ENCODE measurements around the gene SUSD3.

Gene SUSD3

GRCh38 chr9:93061791-93062763, 3.6 kb downstream of the SUSD3 start:
- Histone ChIP-seq H3K36me3 (ENCODE audit: control insufficient read depth, insufficient read depth, low read length) (no peaks in the 10 kb centered on the region), H3K4me3 (ENCODE audit: extremely low read depth, insufficient read depth, low read length, poor library complexity, severe bottlenecking) (no peak overlapping the region), H3K9me3 (ENCODE audit: control insufficient read depth, low read length) (no peaks in the 10 kb centered on the region), H3K27ac (ENCODE audit: low read depth, low read length, severe bottlenecking) (no peak overlapping the region), H3K4me1 (ENCODE audit: control insufficient read depth, insufficient read depth, low read length, poor library complexity, severe bottlenecking) (no peaks in the 10 kb centered on the region)
- WGBS, 2 experiments (ENCODE audit: insufficient coverage in 2 of 2), result 81 to 84% methylated on average over 12 to 16 of the region's 19 CpGs

- 85 to 88% methylated on average over 11 to 12 of the region's 12 CpGs for WGBS, 2 experiments (ENCODE audit: insufficient coverage in 2 of 2)
- Histone ChIP-seq H3K4me3 (ENCODE audit: extremely low read depth, insufficient read depth, low read length, poor library complexity, severe bottlenecking) (no peak overlapping the region), H3K36me3 (ENCODE audit: control insufficient read depth, insufficient read depth, low read length) (no peaks in the 10 kb centered on the region), H3K9me3 (ENCODE audit: control insufficient read depth, low read length) (no peaks in the 10 kb centered on the region), H3K27ac (ENCODE audit: low read depth, low read length, severe bottlenecking) (no peak overlapping the region), H3K4me1 (ENCODE audit: control insufficient read depth, insufficient read depth, low read length, poor library complexity, severe bottlenecking) (no peaks in the 10 kb centered on the region)
Measured at GRCh38 chr9:93064392-93065134, 6.1 kb downstream of the SUSD3 start.

GRCh38 chr9:93065135-93065720, 6.7 kb downstream of the SUSD3 start:
- Histone ChIP-seq H3K4me1 (ENCODE audit: control insufficient read depth, insufficient read depth, low read length, poor library complexity, severe bottlenecking) (no peaks in the 10 kb centered on the region), H3K36me3 (ENCODE audit: control insufficient read depth, insufficient read depth, low read length) (no peaks in the 10 kb centered on the region), H3K4me3 (ENCODE audit: extremely low read depth, insufficient read depth, low read length, poor library complexity, severe bottlenecking) (no peak overlapping the region), H3K27ac (ENCODE audit: low read depth, low read length, severe bottlenecking) (no peak overlapping the region), H3K9me3 (ENCODE audit: control insufficient read depth, low read length) (no peaks in the 10 kb centered on the region)
- 80 to 97% methylated on average over 9 to 13 of the region's 15 CpGs for WGBS, 2 experiments (ENCODE audit: insufficient coverage in 2 of 2)

GRCh38 chr9:93066978-93067603, 8.6 kb downstream of the SUSD3 start:
- 80 to 87% methylated on average over 2 to 3 of the region's 3 CpGs for WGBS, 2 experiments (ENCODE audit: insufficient coverage in 2 of 2)
- H3K9me3 ChIP-seq (ENCODE audit: control insufficient read depth, low read length), result no peaks in the 10 kb centered on the region
- no peak overlapping the region for H3K27ac ChIP-seq (ENCODE audit: low read depth, low read length, severe bottlenecking)
- no peaks in the 10 kb centered on the region for H3K4me1 ChIP-seq (ENCODE audit: control insufficient read depth, insufficient read depth, low read length, poor library complexity, severe bottlenecking)
- no peak overlapping the region for H3K4me3 ChIP-seq (ENCODE audit: extremely low read depth, insufficient read depth, low read length, poor library complexity, severe bottlenecking)
- H3K36me3 ChIP-seq (ENCODE audit: control insufficient read depth, insufficient read depth, low read length), result no peaks in the 10 kb centered on the region

GRCh38 chr9:93068956-93069355, 10.5 kb downstream of the SUSD3 start:
- H3K4me3 ChIP-seq (ENCODE audit: extremely low read depth, insufficient read depth, low read length, poor library complexity, severe bottlenecking), result no peak overlapping the region
- 100% methylated on average over 2 of the region's 4 CpGs; no CpG with 5 or more reads in 1 of the 2 experiments for WGBS, 2 experiments (ENCODE audit: insufficient coverage in 2 of 2)
- no peaks in the 10 kb centered on the region for H3K36me3 ChIP-seq (ENCODE audit: control insufficient read depth, insufficient read depth, low read length)
- no peak overlapping the region for H3K27ac ChIP-seq (ENCODE audit: low read depth, low read length, severe bottlenecking)
- H3K9me3 ChIP-seq (ENCODE audit: control insufficient read depth, low read length), result no peaks in the 10 kb centered on the region
- no peaks in the 10 kb centered on the region for H3K4me1 ChIP-seq (ENCODE audit: control insufficient read depth, insufficient read depth, low read length, poor library complexity, severe bottlenecking)

- WGBS, 2 experiments (ENCODE audit: insufficient coverage in 2 of 2), result 78 to 95% methylated on average over 3 to 5 of the region's 7 CpGs
- Histone ChIP-seq H3K36me3 (ENCODE audit: control insufficient read depth, insufficient read depth, low read length) (no peaks in the 10 kb centered on the region), H3K4me3 (ENCODE audit: extremely low read depth, insufficient read depth, low read length, poor library complexity, severe bottlenecking) (no peak overlapping the region), H3K27ac (ENCODE audit: low read depth, low read length, severe bottlenecking) (no peak overlapping the region), H3K9me3 (ENCODE audit: control insufficient read depth, low read length) (no peaks in the 10 kb centered on the region), H3K4me1 (ENCODE audit: control insufficient read depth, insufficient read depth, low read length, poor library complexity, severe bottlenecking) (no peaks in the 10 kb centered on the region)
Measured at GRCh38 chr9:93071464-93071863, 13.0 kb downstream of the SUSD3 start.

- no peaks in the 10 kb centered on the region for H3K36me3 ChIP-seq (ENCODE audit: control insufficient read depth, insufficient read depth, low read length)
Measured at GRCh38 chr9:93072383-93072795, 13.9 kb downstream of the SUSD3 start.

GRCh38 chr9:93076101-93076791, 17.7 kb downstream of the SUSD3 start:
- 92 to 93% methylated on average over 12 of the region's 12 CpGs for WGBS, 2 experiments (ENCODE audit: insufficient coverage in 2 of 2)
- no peak overlapping the region for H3K4me3 ChIP-seq (ENCODE audit: extremely low read depth, insufficient read depth, low read length, poor library complexity, severe bottlenecking)
- H3K36me3 ChIP-seq (ENCODE audit: control insufficient read depth, insufficient read depth, low read length), result no peaks in the 10 kb centered on the region
- no peaks in the 10 kb centered on the region for H3K4me1 ChIP-seq (ENCODE audit: control insufficient read depth, insufficient read depth, low read length, poor library complexity, severe bottlenecking)
- H3K9me3 ChIP-seq (ENCODE audit: control insufficient read depth, low read length), result no peaks in the 10 kb centered on the region
- no peak overlapping the region for H3K27ac ChIP-seq (ENCODE audit: low read depth, low read length, severe bottlenecking)

More at GRCh38 chr9:93072383-93072795, 13.9 kb downstream of the SUSD3 start:
- 88 to 91% methylated on average over 4 to 5 of the region's 5 CpGs for WGBS, 2 experiments (ENCODE audit: insufficient coverage in 2 of 2)
- Histone ChIP-seq H3K4me1 (ENCODE audit: control insufficient read depth, insufficient read depth, low read length, poor library complexity, severe bottlenecking) (no peaks in the 10 kb centered on the region), H3K4me3 (ENCODE audit: extremely low read depth, insufficient read depth, low read length, poor library complexity, severe bottlenecking) (no peak overlapping the region), H3K9me3 (ENCODE audit: control insufficient read depth, low read length) (no peaks in the 10 kb centered on the region), H3K27ac (ENCODE audit: low read depth, low read length, severe bottlenecking) (no peak overlapping the region)

GRCh38 chr9:93076792-93077128, 18.3 kb downstream of the SUSD3 start:
- no peaks in the 10 kb centered on the region for H3K36me3 ChIP-seq (ENCODE audit: control insufficient read depth, insufficient read depth, low read length)
- WGBS, 2 experiments (ENCODE audit: insufficient coverage in 2 of 2), result 89 to 100% methylated on average over 2 of the region's 2 CpGs

GRCh38 chr9:93077367-93077766, 18.9 kb downstream of the SUSD3 start:
- H3K4me1 ChIP-seq (ENCODE audit: control insufficient read depth, insufficient read depth, low read length, poor library complexity, severe bottlenecking), result no peaks in the 10 kb centered on the region
- no peaks in the 10 kb centered on the region for H3K9me3 ChIP-seq (ENCODE audit: control insufficient read depth, low read length)
- 80 to 100% methylated on average over 1 of the region's 1 CpG for WGBS, 2 experiments (ENCODE audit: insufficient coverage in 2 of 2)

More at GRCh38 chr9:93076792-93077128, 18.3 kb downstream of the SUSD3 start:
- H3K4me3 ChIP-seq (ENCODE audit: extremely low read depth, insufficient read depth, low read length, poor library complexity, severe bottlenecking), result no peak overlapping the region
- no peaks in the 10 kb centered on the region for H3K9me3 ChIP-seq (ENCODE audit: control insufficient read depth, low read length)
- no peaks in the 10 kb centered on the region for H3K4me1 ChIP-seq (ENCODE audit: control insufficient read depth, insufficient read depth, low read length, poor library complexity, severe bottlenecking)
- no peak overlapping the region for H3K27ac ChIP-seq (ENCODE audit: low read depth, low read length, severe bottlenecking)

More at GRCh38 chr9:93077367-93077766, 18.9 kb downstream of the SUSD3 start:
- Histone ChIP-seq H3K27ac (ENCODE audit: low read depth, low read length, severe bottlenecking) (no peak overlapping the region), H3K36me3 (ENCODE audit: control insufficient read depth, insufficient read depth, low read length) (no peaks in the 10 kb centered on the region), H3K4me3 (ENCODE audit: extremely low read depth, insufficient read depth, low read length, poor library complexity, severe bottlenecking) (no peak overlapping the region)

Measured in mesodermal cell (in vitro differentiated cells).